ENCODE results near the gene SIRT4.

DNA sequence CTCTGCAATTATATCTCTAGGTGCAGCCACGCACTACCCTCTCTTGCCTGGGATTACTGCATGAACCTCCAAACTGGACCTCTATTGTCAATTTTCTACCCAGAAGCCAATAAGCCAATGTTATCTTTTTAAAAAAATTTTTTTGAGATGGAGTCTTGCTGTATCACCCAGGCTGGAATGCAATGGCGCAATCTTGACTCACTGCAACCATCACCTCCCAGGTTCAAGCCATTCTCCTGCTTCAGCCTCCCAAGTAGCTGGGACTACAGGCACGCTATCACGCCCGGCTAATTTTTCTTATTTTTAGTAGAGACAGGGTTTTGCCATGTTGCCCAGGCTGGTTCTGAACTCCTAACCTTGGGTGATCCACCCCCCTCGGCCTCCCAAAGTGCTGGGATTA lies 25.4 kb upstream of the SIRT4 start:
- TF ChIP-seq, protein P1, sequence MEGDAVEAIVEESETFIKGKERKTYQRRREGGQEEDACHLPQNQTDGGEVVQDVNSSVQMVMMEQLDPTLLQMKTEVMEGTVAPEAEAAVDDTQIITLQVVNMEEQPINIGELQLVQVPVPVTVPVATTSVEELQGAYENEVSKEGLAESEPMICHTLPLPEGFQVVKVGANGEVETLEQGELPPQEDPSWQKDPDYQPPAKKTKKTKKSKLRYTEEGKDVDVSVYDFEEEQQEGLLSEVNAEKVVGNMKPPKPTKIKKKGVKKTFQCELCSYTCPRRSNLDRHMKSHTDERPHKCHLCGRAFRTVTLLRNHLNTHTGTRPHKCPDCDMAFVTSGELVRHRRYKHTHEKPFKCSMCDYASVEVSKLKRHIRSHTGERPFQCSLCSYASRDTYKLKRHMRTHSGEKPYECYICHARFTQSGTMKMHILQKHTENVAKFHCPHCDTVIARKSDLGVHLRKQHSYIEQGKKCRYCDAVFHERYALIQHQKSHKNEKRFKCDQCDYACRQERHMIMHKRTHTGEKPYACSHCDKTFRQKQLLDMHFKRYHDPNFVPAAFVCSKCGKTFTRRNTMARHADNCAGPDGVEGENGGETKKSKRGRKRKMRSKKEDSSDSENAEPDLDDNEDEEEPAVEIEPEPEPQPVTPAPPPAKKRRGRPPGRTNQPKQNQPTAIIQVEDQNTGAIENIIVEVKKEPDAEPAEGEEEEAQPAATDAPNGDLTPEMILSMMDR (IDR thresholded peaks at IDR 0.05 in 2 of 3, conservative IDR thresholded peaks at IDR 0.05 in 1 of 3; ENCODE audit: borderline replicate concordance in 1 of 3, insufficient read depth in 1 of 3, low read depth in 2 of 3, low read length in 2 of 3) = no peak
- TF ChIP-seq ZNF274 (IDR thresholded peaks at IDR 0.05; ENCODE audit: low read depth, low read length) = no peak
- no peak for TF ChIP-seq EZH2phosphoT487 (IDR thresholded peaks at IDR 0.05; ENCODE audit: borderline replicate concordance)
- TF ChIP-seq SP1 (IDR thresholded peaks at IDR 0.05; ENCODE audit: low read depth) = no peak
- TF ChIP-seq FOSL1 (IDR thresholded peaks at IDR 0.05; ENCODE audit: low read depth) = no peak
- TF ChIP-seq EGR1 (IDR thresholded peaks at IDR 0.05; ENCODE audit: low read depth) = no peak
- TF ChIP-seq, protein P2, sequence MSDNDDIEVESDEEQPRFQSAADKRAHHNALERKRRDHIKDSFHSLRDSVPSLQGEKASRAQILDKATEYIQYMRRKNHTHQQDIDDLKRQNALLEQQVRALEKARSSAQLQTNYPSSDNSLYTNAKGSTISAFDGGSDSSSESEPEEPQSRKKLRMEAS (IDR thresholded peaks at IDR 0.05) = no peak
- no peak for TF ChIP-seq POLR2A (IDR thresholded peaks at IDR 0.05; ENCODE audit: borderline replicate concordance, extremely low read depth, insufficient read depth, insufficient read length)
- TF ChIP-seq POLR2AphosphoS5 (IDR thresholded peaks at IDR 0.05; ENCODE audit: low read depth, low read length) = no peak
- TF ChIP-seq EZH2 (IDR thresholded peaks at IDR 0.05) = no peak
- TF ChIP-seq, protein P3, sequence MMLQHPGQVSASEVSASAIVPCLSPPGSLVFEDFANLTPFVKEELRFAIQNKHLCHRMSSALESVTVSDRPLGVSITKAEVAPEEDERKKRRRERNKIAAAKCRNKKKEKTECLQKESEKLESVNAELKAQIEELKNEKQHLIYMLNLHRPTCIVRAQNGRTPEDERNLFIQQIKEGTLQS (IDR thresholded peaks at IDR 0.05) = no peak
- TF ChIP-seq, protein P4, sequence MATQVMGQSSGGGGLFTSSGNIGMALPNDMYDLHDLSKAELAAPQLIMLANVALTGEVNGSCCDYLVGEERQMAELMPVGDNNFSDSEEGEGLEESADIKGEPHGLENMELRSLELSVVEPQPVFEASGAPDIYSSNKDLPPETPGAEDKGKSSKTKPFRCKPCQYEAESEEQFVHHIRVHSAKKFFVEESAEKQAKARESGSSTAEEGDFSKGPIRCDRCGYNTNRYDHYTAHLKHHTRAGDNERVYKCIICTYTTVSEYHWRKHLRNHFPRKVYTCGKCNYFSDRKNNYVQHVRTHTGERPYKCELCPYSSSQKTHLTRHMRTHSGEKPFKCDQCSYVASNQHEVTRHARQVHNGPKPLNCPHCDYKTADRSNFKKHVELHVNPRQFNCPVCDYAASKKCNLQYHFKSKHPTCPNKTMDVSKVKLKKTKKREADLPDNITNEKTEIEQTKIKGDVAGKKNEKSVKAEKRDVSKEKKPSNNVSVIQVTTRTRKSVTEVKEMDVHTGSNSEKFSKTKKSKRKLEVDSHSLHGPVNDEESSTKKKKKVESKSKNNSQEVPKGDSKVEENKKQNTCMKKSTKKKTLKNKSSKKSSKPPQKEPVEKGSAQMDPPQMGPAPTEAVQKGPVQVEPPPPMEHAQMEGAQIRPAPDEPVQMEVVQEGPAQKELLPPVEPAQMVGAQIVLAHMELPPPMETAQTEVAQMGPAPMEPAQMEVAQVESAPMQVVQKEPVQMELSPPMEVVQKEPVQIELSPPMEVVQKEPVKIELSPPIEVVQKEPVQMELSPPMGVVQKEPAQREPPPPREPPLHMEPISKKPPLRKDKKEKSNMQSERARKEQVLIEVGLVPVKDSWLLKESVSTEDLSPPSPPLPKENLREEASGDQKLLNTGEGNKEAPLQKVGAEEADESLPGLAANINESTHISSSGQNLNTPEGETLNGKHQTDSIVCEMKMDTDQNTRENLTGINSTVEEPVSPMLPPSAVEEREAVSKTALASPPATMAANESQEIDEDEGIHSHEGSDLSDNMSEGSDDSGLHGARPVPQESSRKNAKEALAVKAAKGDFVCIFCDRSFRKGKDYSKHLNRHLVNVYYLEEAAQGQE (IDR thresholded peaks at IDR 0.05; ENCODE audit: low read depth) = no peak
- TF ChIP-seq SRF (IDR thresholded peaks at IDR 0.05; ENCODE audit: low read depth) = no peak
- TF ChIP-seq SIN3A (IDR thresholded peaks at IDR 0.05; ENCODE audit: low read depth) = no peak

Data from HCT116 (cell line).